Measurements from ENCODE around the gene DNAJC4. TPM values are rescaled to one million over a fixed set of nuclear protein-coding genes. Genes with fewer than 3 reads are reported as not detected.
A peak's percentile ranks its signal among the peaks of the same experiment; 100 is the strongest.

Gene DNAJC4
- total and polyA plus RNA-seq, 9 of the 15 experiments (the other 6 are each of a cell fraction or from before 2014, with no cell fraction given), result 4.0 to 32.6 (median 19.9) TPM

DNA sequence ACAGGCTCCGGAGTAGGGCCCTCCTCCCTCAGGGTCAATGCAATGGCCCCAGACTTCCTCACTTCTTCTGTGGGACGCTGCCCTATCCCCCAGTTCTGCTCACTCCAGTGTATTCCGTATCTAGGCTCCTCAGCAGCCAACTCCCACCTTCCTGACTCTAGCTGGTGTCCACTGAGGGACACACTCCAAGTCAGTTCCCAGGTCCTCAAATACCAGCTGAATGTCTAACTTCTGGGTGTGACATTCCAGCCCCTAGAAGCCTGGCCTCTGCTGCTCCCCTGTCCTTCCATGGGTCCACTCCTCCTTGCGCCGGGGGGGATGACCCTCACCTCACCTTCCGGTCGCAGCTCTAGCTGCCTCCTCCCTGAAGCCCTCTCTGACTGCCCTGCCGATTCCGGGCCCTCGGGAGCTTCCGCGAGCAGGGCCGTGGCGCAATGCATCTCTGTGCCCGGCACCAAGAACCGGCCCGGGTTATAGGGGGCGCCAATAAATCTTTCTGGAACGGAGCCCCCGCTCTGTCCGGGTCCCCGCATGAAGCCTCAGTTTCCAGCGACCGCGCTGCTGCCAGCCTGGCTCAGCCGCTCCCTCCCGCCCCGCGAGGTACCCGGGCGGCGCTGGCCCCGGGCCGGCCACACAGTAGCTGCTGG lies 38.7 kb downstream of the DNAJC4 start (continued):
- TF ChIP-seq, protein P1, sequence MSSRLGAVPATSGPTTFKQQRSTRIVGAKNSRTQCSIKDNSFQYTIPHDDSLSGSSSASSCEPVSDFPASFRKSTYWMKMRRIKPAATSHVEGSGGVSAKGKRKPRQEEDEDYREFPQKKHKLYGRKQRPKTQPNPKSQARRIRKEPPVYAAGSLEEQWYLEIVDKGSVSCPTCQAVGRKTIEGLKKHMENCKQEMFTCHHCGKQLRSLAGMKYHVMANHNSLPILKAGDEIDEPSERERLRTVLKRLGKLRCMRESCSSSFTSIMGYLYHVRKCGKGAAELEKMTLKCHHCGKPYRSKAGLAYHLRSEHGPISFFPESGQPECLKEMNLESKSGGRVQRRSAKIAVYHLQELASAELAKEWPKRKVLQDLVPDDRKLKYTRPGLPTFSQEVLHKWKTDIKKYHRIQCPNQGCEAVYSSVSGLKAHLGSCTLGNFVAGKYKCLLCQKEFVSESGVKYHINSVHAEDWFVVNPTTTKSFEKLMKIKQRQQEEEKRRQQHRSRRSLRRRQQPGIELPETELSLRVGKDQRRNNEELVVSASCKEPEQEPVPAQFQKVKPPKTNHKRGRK (tag; IDR thresholded peaks at IDR 0.05), result no peak
- TF ChIP-seq, protein P2, sequence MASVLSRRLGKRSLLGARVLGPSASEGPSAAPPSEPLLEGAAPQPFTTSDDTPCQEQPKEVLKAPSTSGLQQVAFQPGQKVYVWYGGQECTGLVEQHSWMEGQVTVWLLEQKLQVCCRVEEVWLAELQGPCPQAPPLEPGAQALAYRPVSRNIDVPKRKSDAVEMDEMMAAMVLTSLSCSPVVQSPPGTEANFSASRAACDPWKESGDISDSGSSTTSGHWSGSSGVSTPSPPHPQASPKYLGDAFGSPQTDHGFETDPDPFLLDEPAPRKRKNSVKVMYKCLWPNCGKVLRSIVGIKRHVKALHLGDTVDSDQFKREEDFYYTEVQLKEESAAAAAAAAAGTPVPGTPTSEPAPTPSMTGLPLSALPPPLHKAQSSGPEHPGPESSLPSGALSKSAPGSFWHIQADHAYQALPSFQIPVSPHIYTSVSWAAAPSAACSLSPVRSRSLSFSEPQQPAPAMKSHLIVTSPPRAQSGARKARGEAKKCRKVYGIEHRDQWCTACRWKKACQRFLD (CRISPR knock-in tag; IDR thresholded peaks at IDR 0.05), result peak; percentile 87; the same call in 1 of the 2 replicates
- TF ChIP-seq GABPB1 (CRISPR knock-in tag; IDR thresholded peaks at IDR 0.05) (peak; percentile 51; the same call in 1 of the 2 replicates), HDAC6 (IDR thresholded peaks at IDR 0.05; ENCODE audit: low read depth, low read length) (no peak), TRIM24 (IDR thresholded peaks at IDR 0.05) (0 out of 4 replicates have a peak, but pooled peaks of 1 of the 2 experiments have one; percentile 8), ZNF12 (CRISPR knock-in tag; IDR thresholded peaks at IDR 0.05) (no peak), HNRNPUL1 (IDR thresholded peaks at IDR 0.05; ENCODE audit: low read length) (no peak), CBX5 (IDR thresholded peaks at IDR 0.05; ENCODE audit: borderline replicate concordance, low read depth) (no peak), HSF4 (CRISPR knock-in tag; IDR thresholded peaks at IDR 0.05; ENCODE audit: borderline replicate concordance) (no peak), DMBX1 (CRISPR knock-in tag; IDR thresholded peaks at IDR 0.05; ENCODE audit: borderline replicate concordance) (no peak), XRCC4 (IDR thresholded peaks at IDR 0.05; ENCODE audit: extremely low read depth, insufficient read depth, insufficient read length) (no peak), HMG20B (CRISPR knock-in tag; IDR thresholded peaks at IDR 0.05) (no peak)
- TF ChIP-seq, protein P3, sequence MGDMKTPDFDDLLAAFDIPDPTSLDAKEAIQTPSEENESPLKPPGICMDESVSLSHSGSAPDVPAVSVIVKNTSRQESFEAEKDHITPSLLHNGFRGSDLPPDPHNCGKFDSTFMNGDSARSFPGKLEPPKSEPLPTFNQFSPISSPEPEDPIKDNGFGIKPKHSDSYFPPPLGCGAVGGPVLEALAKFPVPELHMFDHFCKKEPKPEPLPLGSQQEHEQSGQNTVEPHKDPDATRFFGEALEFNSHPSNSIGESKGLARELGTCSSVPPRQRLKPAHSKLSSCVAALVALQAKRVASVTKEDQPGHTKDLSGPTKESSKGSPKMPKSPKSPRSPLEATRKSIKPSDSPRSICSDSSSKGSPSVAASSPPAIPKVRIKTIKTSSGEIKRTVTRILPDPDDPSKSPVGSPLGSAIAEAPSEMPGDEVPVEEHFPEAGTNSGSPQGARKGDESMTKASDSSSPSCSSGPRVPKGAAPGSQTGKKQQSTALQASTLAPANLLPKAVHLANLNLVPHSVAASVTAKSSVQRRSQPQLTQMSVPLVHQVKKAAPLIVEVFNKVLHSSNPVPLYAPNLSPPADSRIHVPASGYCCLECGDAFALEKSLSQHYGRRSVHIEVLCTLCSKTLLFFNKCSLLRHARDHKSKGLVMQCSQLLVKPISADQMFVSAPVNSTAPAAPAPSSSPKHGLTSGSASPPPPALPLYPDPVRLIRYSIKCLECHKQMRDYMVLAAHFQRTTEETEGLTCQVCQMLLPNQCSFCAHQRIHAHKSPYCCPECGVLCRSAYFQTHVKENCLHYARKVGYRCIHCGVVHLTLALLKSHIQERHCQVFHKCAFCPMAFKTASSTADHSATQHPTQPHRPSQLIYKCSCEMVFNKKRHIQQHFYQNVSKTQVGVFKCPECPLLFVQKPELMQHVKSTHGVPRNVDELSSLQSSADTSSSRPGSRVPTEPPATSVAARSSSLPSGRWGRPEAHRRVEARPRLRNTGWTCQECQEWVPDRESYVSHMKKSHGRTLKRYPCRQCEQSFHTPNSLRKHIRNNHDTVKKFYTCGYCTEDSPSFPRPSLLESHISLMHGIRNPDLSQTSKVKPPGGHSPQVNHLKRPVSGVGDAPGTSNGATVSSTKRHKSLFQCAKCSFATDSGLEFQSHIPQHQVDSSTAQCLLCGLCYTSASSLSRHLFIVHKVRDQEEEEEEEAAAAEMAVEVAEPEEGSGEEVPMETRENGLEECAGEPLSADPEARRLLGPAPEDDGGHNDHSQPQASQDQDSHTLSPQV (IDR thresholded peaks at IDR 0.05), result 0 out of 2 replicates have a peak, but pooled peaks have one; percentile 70
- TF ChIP-seq, protein P4, sequence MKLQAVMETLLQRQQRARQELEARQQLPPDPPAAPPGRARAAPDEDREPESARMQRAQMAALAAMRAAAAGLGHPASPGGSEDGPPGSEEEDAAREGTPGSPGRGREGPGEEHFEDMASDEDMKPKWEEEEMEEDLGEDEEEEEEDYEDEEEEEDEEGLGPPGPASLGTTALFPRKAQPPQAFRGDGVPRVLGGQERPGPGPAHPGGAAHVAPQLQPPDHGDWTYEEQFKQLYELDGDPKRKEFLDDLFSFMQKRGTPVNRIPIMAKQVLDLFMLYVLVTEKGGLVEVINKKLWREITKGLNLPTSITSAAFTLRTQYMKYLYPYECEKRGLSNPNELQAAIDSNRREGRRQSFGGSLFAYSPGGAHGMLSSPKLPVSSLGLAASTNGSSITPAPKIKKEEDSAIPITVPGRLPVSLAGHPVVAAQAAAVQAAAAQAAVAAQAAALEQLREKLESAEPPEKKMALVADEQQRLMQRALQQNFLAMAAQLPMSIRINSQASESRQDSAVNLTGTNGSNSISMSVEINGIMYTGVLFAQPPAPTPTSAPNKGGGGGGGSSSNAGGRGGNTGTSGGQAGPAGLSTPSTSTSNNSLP (IDR thresholded peaks at IDR 0.05; ENCODE audit: borderline replicate concordance, low read depth, low read length), result no peak
- TF ChIP-seq, protein P5, sequence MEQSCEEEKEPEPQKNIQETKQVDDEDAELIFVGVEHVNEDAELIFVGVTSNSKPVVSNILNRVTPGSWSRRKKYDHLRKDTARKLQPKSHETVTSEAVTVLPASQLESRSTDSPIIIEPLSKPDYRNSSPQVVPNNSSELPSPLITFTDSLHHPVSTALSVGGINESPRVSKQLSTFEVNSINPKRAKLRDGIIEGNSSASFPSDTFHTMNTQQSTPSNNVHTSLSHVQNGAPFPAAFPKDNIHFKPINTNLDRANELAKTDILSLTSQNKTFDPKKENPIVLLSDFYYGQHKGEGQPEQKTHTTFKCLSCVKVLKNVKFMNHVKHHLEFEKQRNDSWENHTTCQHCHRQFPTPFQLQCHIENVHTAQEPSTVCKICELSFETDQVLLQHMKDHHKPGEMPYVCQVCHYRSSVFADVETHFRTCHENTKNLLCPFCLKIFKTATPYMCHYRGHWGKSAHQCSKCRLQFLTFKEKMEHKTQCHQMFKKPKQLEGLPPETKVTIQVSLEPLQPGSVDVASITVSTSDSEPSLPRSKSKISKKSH (CRISPR knock-in tag; IDR thresholded peaks at IDR 0.05), result no peak
